HEK293 (cell line): ENCODE data around the gene KIF13A.

Source experiments
- BCL6B ChIP-seq: fragments of 450-650 bp; formaldehyde crosslinking; IDR thresholded peaks from 2 replicates; pipeline ENCODE4 v1.5.1; 2017; ENCODE audit warnings: missing biosample characterization, missing genetic modification characterization
- CTCF ChIP-seq: fragments of 450-650 bp; formaldehyde crosslinking; IDR thresholded peaks from 2 replicates; pipeline ENCODE4 v1.5.1; 2016; ENCODE audit warnings: missing biosample characterization, missing genetic modification characterization
- REST ChIP-seq: fragments of 450-650 bp; formaldehyde crosslinking; IDR thresholded peaks from 2 replicates; pipeline ENCODE4 v1.5.1; 2016; ENCODE audit warnings: missing biosample characterization, missing genetic modification characterization
- SETDB1 ChIP-seq: IDR thresholded peaks from one replicate; pipeline ENCODE4 v1.6.1; 2017; ENCODE audit warnings: mild to moderate bottlenecking, low read length, moderate library complexity, mixed read lengths; ENCODE audit not compliant: insufficient read length
- SP2 ChIP-seq: fragments of 450-650 bp; formaldehyde crosslinking; IDR thresholded peaks from 2 replicates; pipeline ENCODE4 v1.5.1; 2016; ENCODE audit warnings: missing biosample characterization, missing genetic modification characterization
- TCF7L2 ChIP-seq: IDR thresholded peaks from 2 replicates; pipeline ENCODE4 v1.6.1; 2011; ENCODE audit warnings: low read depth, mild to moderate bottlenecking, inconsistent platforms, low read length, moderate library complexity, borderline replicate concordance
- YY1 ChIP-seq: fragments of 450-650 bp; formaldehyde crosslinking; IDR thresholded peaks from 2 replicates; pipeline ENCODE4 v1.5.1; 2018; ENCODE audit warnings: missing biosample characterization, missing genetic modification characterization
- ZBTB49 ChIP-seq: fragments of 450-650 bp; formaldehyde crosslinking; IDR thresholded peaks from 2 replicates; pipeline ENCODE4 v1.5.1; 2016; ENCODE audit warnings: missing biosample characterization, missing genetic modification characterization, low read depth
- ZNF24 ChIP-seq: fragments of 450-650 bp; formaldehyde crosslinking; IDR thresholded peaks from 2 replicates; pipeline ENCODE4 v1.5.1; 2016; ENCODE audit warnings: missing biosample characterization, missing genetic modification characterization
- ZNF366 ChIP-seq: fragments of 450-650 bp; formaldehyde crosslinking; conservative IDR thresholded peaks from 2 replicates; pipeline ENCODE4 v1.5.1; 2016; ENCODE audit warnings: missing biosample characterization, missing genetic modification characterization
- ZNF433 ChIP-seq: fragments of 450-650 bp; formaldehyde crosslinking; IDR thresholded peaks from 2 replicates; pipeline ENCODE4 v1.5.1; 2016; ENCODE audit warnings: missing biosample characterization, missing genetic modification characterization, low read depth
- ZNF670 ChIP-seq: fragments of 450-650 bp; formaldehyde crosslinking; IDR thresholded peaks from 2 replicates; pipeline ENCODE4 v1.5.1; 2016; ENCODE audit warnings: missing biosample characterization, missing genetic modification characterization, low read depth
- ZSCAN18 ChIP-seq: fragments of 450-650 bp; formaldehyde crosslinking; IDR thresholded peaks from 2 replicates; pipeline ENCODE4 v1.5.1; 2016; ENCODE audit warnings: missing biosample characterization, missing genetic modification characterization

- TF ChIP-seq ZBTB49 (tag by site-specific recombination), result no peak
- no peak for TF ChIP-seq SP2 (tag by site-specific recombination)
- no peak for TF ChIP-seq REST (tag by site-specific recombination)
- TF ChIP-seq ZNF24 (tag by site-specific recombination), result no peak
- no peak for TF ChIP-seq YY1 (tag by site-specific recombination)
- TF ChIP-seq TCF7L2, result no peak
- TF ChIP-seq ZNF670, result no peak
- no peak for TF ChIP-seq CTCF (tag by site-specific recombination)
- no peak for TF ChIP-seq ZNF433 (tag by site-specific recombination)
- no peak for TF ChIP-seq ZNF366 (tag by site-specific recombination)
- no peak for TF ChIP-seq BCL6B (tag by site-specific recombination)
- TF ChIP-seq SETDB1, result no peak
- TF ChIP-seq ZSCAN18 (tag by site-specific recombination), result no peak
These were observed 42.3 kb downstream of the KIF13A start for GRCh38 chr6:17945111-17945510.
